GM23248 (cell line): ENCODE data around the gene COBLL1. TPM values are rescaled to one million over a fixed set of nuclear protein-coding genes. Genes with fewer than 3 reads are reported as not detected.

ENCODE experiments used
- DNase-seq: peaks from one replicate; pipeline ENCODE4 v3.0.0-alpha.2; 2015
- H2AFZ ChIP-seq: fragments of 200-600 bp; sonication (generic); 2 replicates; pipeline ENCODE4 v1.6.1; 2016; ENCODE audit warnings: antibody characterized with exemption
- H3F3A ChIP-seq: fragments of 200-600 bp; sonication (generic); 2 replicates; pipeline ENCODE4 v1.6.1; 2016; ENCODE audit warnings: mild to moderate bottlenecking, antibody characterized with exemption, mixed run types; ENCODE audit not compliant: insufficient read depth
- H3K27ac ChIP-seq: fragments of 200-600 bp; sonication (generic); 2 replicates; pipeline ENCODE4 v1.5.1; 2016; ENCODE audit warnings: mild to moderate bottlenecking
- H3K27me3 ChIP-seq: fragments of 200-600 bp; sonication (generic); replicated peaks from 2 replicates; pipeline ENCODE4 v1.6.1; 2016; ENCODE audit warnings: mild to moderate bottlenecking; ENCODE audit not compliant: insufficient read depth
- H3K36me3 ChIP-seq: fragments of 200-600 bp; sonication (generic); 2 replicates; pipeline ENCODE4 v1.6.1; 2016; ENCODE audit warnings: low read depth, mild to moderate bottlenecking
- H3K4me1 ChIP-seq: fragments of 200-600 bp; sonication (generic); 2 replicates; pipeline ENCODE4 v1.6.1; 2016; ENCODE audit warnings: mild to moderate bottlenecking; ENCODE audit not compliant: insufficient read depth
- H3K4me2 ChIP-seq: fragments of 200-600 bp; sonication (generic); one replicate; pipeline ENCODE4 v1.6.1; 2016; ENCODE audit warnings: mild to moderate bottlenecking; ENCODE audit not compliant: unreplicated experiment
- H3K4me3 ChIP-seq: fragments of 200-600 bp; sonication (generic); 2 replicates; pipeline ENCODE4 v1.5.1; 2016; ENCODE audit warnings: mild to moderate bottlenecking
- H3K79me2 ChIP-seq: fragments of 200-600 bp; sonication (generic); 2 replicates; pipeline ENCODE4 v1.6.1; 2016; ENCODE audit warnings: mild to moderate bottlenecking; ENCODE audit not compliant: insufficient read depth
- H3K9ac ChIP-seq: fragments of 200-600 bp; sonication (generic); 2 replicates; pipeline ENCODE4 v1.6.1; 2016; ENCODE audit warnings: mild to moderate bottlenecking
- H3K9me2 ChIP-seq: fragments of 200-600 bp; sonication (generic); 2 replicates; pipeline ENCODE4 v1.6.1; 2016; ENCODE audit warnings: mixed run types, mild to moderate bottlenecking, moderate library complexity; ENCODE audit not compliant: insufficient read depth
- H3K9me3 ChIP-seq: fragments of 200-600 bp; sonication (generic); one replicate; pipeline ENCODE4 v1.6.1; 2017; ENCODE audit warnings: low read depth
- H4K20me1 ChIP-seq: fragments of 200-600 bp; sonication (generic); 2 replicates; pipeline ENCODE4 v1.6.0; 2016; ENCODE audit not compliant: insufficient read depth
- EZH2 ChIP-seq: fragments of 200-600 bp; sonication (generic); IDR thresholded peaks from 2 replicates; pipeline ENCODE4 v1.6.1; 2018; ENCODE audit warnings: antibody characterized with exemption, mild to moderate bottlenecking; ENCODE audit not compliant: insufficient read depth, poor library complexity, severe bottlenecking
- EZH2phosphoT487 ChIP-seq: fragments of 200-600 bp; sonication (generic); IDR thresholded peaks from 2 replicates; pipeline ENCODE4 v1.6.1; 2018; ENCODE audit warnings: antibody characterized with exemption, moderate library complexity, mild to moderate bottlenecking, low read depth; ENCODE audit not compliant: insufficient read depth
- WGBS, 2 experiments: methylation state at CpG; one replicate each; pipeline ENCODE4 v1.1.6; 2015 to 2017; ENCODE audit warnings: low lambda C conversion rate in 2 of 2, low coverage in 1 of 2; ENCODE audit errors: missing lambda C conversion rate in 2 of 2; 5-methylcytosine and 5-hydroxymethylcytosine counted together
- in situ Hi-C: fragments of 300-500 bp; cut with MboI; formaldehyde crosslinking; loops from 2 replicates; pipeline ENCODE4 v1.15.0; 2020
- polyA plus RNA-seq: library from polyadenylated mRNA; unstranded; fragments of >200 nt; fragmentation: Nextera tagmentation; extraction: Ambion mirVana; gene quantifications from 2 replicates; pipeline ENCODE4 v1.2.1, GENCODE V29; 2016
- total RNA-seq: library from RNA; depleted of rRNA; stranded (reverse); fragments of >200 nt; shearing (Covaris generic); gene quantifications from 2 replicates; pipeline ENCODE4 v1.2.3, GENCODE V29; 2014; rRNA removed

The COBLL1 gene, protein sequence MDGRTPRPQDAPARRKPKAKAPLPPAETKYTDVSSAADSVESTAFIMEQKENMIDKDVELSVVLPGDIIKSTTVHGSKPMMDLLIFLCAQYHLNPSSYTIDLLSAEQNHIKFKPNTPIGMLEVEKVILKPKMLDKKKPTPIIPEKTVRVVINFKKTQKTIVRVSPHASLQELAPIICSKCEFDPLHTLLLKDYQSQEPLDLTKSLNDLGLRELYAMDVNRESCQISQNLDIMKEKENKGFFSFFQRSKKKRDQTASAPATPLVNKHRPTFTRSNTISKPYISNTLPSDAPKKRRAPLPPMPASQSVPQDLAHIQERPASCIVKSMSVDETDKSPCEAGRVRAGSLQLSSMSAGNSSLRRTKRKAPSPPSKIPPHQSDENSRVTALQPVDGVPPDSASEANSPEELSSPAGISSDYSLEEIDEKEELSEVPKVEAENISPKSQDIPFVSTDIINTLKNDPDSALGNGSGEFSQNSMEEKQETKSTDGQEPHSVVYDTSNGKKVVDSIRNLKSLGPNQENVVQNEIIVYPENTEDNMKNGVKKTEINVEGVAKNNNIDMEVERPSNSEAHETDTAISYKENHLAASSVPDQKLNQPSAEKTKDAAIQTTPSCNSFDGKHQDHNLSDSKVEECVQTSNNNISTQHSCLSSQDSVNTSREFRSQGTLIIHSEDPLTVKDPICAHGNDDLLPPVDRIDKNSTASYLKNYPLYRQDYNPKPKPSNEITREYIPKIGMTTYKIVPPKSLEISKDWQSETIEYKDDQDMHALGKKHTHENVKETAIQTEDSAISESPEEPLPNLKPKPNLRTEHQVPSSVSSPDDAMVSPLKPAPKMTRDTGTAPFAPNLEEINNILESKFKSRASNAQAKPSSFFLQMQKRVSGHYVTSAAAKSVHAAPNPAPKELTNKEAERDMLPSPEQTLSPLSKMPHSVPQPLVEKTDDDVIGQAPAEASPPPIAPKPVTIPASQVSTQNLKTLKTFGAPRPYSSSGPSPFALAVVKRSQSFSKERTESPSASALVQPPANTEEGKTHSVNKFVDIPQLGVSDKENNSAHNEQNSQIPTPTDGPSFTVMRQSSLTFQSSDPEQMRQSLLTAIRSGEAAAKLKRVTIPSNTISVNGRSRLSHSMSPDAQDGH
- total RNA-seq = 1.3 and 1.8 TPM in 2 replicates
- 2.2 and 2.5 TPM in 2 replicates for polyA plus RNA-seq

DNA sequence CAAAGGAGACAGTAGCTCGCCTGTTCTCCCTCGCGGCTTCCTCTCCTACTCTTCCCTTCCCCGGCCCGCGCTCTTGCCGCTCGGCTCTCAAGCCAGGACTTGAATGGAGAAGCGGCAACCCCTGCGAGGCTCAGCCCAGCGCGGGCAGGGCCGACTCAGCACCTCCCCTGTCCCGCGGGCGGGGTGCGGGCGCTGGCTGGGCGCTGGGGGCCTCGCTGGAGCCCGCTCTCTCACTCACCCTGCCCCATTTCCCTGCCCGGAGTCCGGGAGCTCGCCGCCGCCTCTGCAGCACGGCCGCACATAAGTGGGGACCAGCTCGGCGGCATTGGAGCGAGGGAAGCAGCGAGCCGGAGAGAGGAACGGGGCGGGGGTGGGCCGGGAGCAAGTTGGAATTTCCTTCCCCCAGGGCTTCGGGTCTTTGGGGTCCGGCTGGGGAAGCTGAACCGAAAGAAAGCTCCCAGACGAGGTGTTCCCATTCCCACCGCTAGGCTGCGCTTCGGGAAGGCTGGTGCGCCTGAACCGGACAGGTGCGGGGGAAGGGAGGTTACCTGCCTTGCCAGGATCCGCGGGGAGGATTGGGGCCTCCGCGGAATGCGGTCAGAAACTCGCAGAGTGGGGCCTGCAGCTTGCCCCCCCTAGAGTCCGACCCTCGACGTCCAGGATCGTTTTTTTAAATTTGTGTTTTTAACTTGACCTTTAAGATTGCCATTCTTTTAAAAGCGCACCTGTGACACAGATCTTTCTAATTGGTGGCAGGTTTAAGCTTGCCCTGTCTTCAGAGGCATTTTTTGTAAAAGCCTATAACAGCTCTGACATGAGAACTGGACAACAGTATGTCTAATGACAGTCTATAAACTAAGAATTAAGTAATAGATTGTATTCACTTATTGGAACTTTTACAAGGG is at the start of gene COBLL1:
Gene COBLL1, minus strand, starts transcription at position 105 of the 905 bp plus-strand sequence. CDS start 627 bp downstream, outside the sequence.
- peak; percentile 77 for DNase-seq
- H3K9me3 ChIP-seq = no peaks in the 10 kb centered on the region
- no peaks in the 10 kb centered on the region for H3K27me3 ChIP-seq
- H3K9ac ChIP-seq = peak within 1 kb of the TSS; percentile 75
- peaks cover 11% of the 10 kb centered on the region for H3F3A ChIP-seq
- H2AFZ ChIP-seq = peak within 1 kb of the TSS; percentile 83
- H3K4me3 ChIP-seq = peak within 1 kb of the TSS; percentile 79
- peak within 1 kb of the TSS; percentile 79 for H3K4me2 ChIP-seq
- 2% methylated on average over 54 to 56 of the region's 57 CpGs for WGBS, 2 experiments
- no peaks in the 10 kb centered on the region for H3K9me2 ChIP-seq
- in situ Hi-C loops = no loop called here
- no peak for TF ChIP-seq EZH2phosphoT487
- TF ChIP-seq EZH2 = no peak
- H4K20me1 ChIP-seq = no peaks in the 10 kb centered on the region
- H3K79me2 ChIP-seq = no peaks in the 10 kb centered on the region
- H3K27ac ChIP-seq = peak within 1 kb of the TSS; percentile 8; the same call in 1 of the 2 replicates
- no peaks in the 10 kb centered on the region for H3K36me3 ChIP-seq
- H3K4me1 ChIP-seq = peaks cover 18% of the 10 kb centered on the region

DNA sequence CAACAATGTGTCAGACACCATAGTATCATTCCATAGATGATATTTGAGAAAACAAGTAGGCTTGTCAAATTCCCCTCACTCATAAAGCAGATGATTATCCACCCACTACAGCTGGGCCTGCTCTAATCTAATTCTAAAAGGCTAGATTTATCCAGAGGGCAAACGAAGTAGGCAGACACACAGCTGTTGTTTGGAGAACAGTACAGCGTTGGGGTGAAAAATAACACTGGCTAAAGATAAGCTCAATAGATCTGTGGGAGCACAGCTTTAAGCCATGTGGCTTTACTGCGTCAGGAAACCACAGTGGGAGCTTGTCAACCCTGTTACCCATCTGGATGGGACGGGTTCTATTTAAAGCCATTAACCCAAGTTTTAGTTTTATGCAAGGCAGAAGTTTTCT is 48.9 kb upstream of the COBLL1 start:
- Histone ChIP-seq H3K9ac (no peak overlapping the region), H3K79me2 (no peaks in the 10 kb centered on the region), H3K4me2 (no peak overlapping the region), H2AFZ (no peak overlapping the region), H3K27ac (no peak overlapping the region), H3K36me3 (no peaks in the 10 kb centered on the region), H3K27me3 (no peaks in the 10 kb centered on the region), H3K9me3 (no peaks in the 10 kb centered on the region), H3K4me3 (no peak overlapping the region), H3F3A (no peaks in the 10 kb centered on the region), H3K9me2 (no peaks in the 10 kb centered on the region), H3K4me1 (no peaks in the 10 kb centered on the region), H4K20me1 (no peaks in the 10 kb centered on the region)
- DNase-seq = no peak
- TF ChIP-seq EZH2phosphoT487 (no peak), EZH2 (no peak)
- in situ Hi-C loops = no loop called here
- WGBS, 2 experiments = 36 to 41% methylated on average over 4 of the region's 4 CpGs

- no peaks in the 10 kb centered on the region for H4K20me1 ChIP-seq
- H3K36me3 ChIP-seq = no peaks in the 10 kb centered on the region
- in situ Hi-C loops = no loop called here
- TF ChIP-seq EZH2 (no peak), EZH2phosphoT487 (no peak)
- no peak overlapping the region for H2AFZ ChIP-seq
- WGBS, 2 experiments = 76 to 83% methylated on average over 3 of the region's 3 CpGs
- H3K9ac ChIP-seq = no peak overlapping the region
- H3K9me3 ChIP-seq = no peaks in the 10 kb centered on the region
- no peak overlapping the region for H3K4me2 ChIP-seq
- DNase-seq = no peak
- H3K27me3 ChIP-seq = no peaks in the 10 kb centered on the region
- no peak overlapping the region for H3K27ac ChIP-seq
- no peaks in the 10 kb centered on the region for H3F3A ChIP-seq
- no peaks in the 10 kb centered on the region for H3K4me1 ChIP-seq
- H3K4me3 ChIP-seq = no peak overlapping the region
- H3K79me2 ChIP-seq = no peaks in the 10 kb centered on the region
- H3K9me2 ChIP-seq = no peaks in the 10 kb centered on the region
Measured at GRCh38 chr2:164888592-164888991, 47.0 kb upstream of the COBLL1 start.
